ENCODE data around the gene TM4SF18. TPM values are rescaled to one million over a fixed set of nuclear protein-coding genes. Genes with fewer than 3 reads are reported as not detected.

Gene TM4SF18
- polyA plus RNA-seq, 5 donors = 8.7 to 16.1 (median 11.7) TPM

- DNase-seq = no peak
These were observed 42.3 kb downstream of the TM4SF18 start for GRCh38 chr3:149291178-149291577.

GRCh38 chr3:149288655-149289054 is 44.8 kb downstream of the TM4SF18 start:
- no peak for DNase-seq

- DNase-seq = no peak
These were observed 49.4 kb downstream of the TM4SF18 start for GRCh38 chr3:149284034-149284433.

- no peak for DNase-seq
These were observed 50.0 kb downstream of the TM4SF18 start for GRCh38 chr3:149283401-149283800.

- no peak for DNase-seq
These were observed 50.6 kb downstream of the TM4SF18 start for GRCh38 chr3:149282836-149283235.

GRCh38 chr3:149282322-149282721 is 51.1 kb downstream of the TM4SF18 start:
- DNase-seq = no peak

GRCh38 chr3:149280671-149281349 is 52.6 kb downstream of the TM4SF18 start:
- DNase-seq = no peak

- DNase-seq = no peak
These were observed 54.5 kb downstream of the TM4SF18 start for GRCh38 chr3:149278911-149279310.

- DNase-seq = no peak
These were observed 56.1 kb downstream of the TM4SF18 start for GRCh38 chr3:149277331-149277813.

- DNase-seq = no peak
These were observed 56.8 kb downstream of the TM4SF18 start for GRCh38 chr3:149276619-149277018.

GRCh38 chr3:149274220-149274619 is 59.2 kb downstream of the TM4SF18 start:
- DNase-seq = no peak

GRCh38 chr3:149273096-149273751 is 60.2 kb downstream of the TM4SF18 start:
- DNase-seq = peak; percentile 71 to 80

- DNase-seq = no peak
These were observed 61.8 kb downstream of the TM4SF18 start for GRCh38 chr3:149271669-149272068.

- DNase-seq = no peak
These were observed 63.3 kb downstream of the TM4SF18 start for GRCh38 chr3:149270180-149270579.

GRCh38 chr3:149269687-149270086 is 63.7 kb downstream of the TM4SF18 start:
- DNase-seq = no peak

Other genes with a start within 250 kb of the TM4SF18 start
- gene HLTF, start 247.1 kb downstream of the TM4SF18 start, polyA plus RNA-seq (ENCODE audit: insufficient read depth in 1 of 5, insufficient read length in 5 of 5, low replicate concordance in 1 of 5) = 10 to 100 TPM; 37.2 to 72.0 (median 55.3) TPM
- gene HPS3, start 204.0 kb downstream of the TM4SF18 start, polyA plus RNA-seq (ENCODE audit: insufficient read depth in 1 of 5, insufficient read length in 5 of 5, low replicate concordance in 1 of 5) = 10 to 100 TPM; 29.5 to 47.3 (median 39.3) TPM
- 10 to 100 TPM in 2 of 5 donors, 1 to 10 TPM in 3; 4.3 to 19.0 (median 7.3) TPM for gene CP, start 111.8 kb downstream of the TM4SF18 start, polyA plus RNA-seq (ENCODE audit: insufficient read depth in 1 of 5, insufficient read length in 5 of 5, low replicate concordance in 1 of 5)
- gene TM4SF1, start 44.0 kb upstream of the TM4SF18 start, polyA plus RNA-seq (ENCODE audit: insufficient read depth in 1 of 5, insufficient read length in 5 of 5, low replicate concordance in 1 of 5) = 100 to 1,000 TPM in 3 of 5 donors, 10 to 100 TPM in 2; 82.5 to 135 (median 109) TPM
- under 1 TPM in 3 of 5 donors, not detected in 2; 0.08 to 0.98 (median 0.13) TPM for gene TM4SF4, start 141.1 kb upstream of the TM4SF18 start, polyA plus RNA-seq (ENCODE audit: insufficient read depth in 1 of 5, insufficient read length in 5 of 5, low replicate concordance in 1 of 5)

Data from right lung (tissue), 5 donors.